HG02938 (cell line): ENCODE measurements around the gene TTLL11.
A peak's percentile ranks its signal among the peaks of the same experiment; 100 is the strongest.

Experiments
- ATAC-seq: cut with Tn5 transposase; IDR thresholded peaks from one replicate; pipeline ENCODE4 v1.9.1; 2021; ENCODE audit warnings: mild to moderate bottlenecking, moderate library complexity; ENCODE audit not compliant: unreplicated experiment

The TTLL11 gene

DNA sequence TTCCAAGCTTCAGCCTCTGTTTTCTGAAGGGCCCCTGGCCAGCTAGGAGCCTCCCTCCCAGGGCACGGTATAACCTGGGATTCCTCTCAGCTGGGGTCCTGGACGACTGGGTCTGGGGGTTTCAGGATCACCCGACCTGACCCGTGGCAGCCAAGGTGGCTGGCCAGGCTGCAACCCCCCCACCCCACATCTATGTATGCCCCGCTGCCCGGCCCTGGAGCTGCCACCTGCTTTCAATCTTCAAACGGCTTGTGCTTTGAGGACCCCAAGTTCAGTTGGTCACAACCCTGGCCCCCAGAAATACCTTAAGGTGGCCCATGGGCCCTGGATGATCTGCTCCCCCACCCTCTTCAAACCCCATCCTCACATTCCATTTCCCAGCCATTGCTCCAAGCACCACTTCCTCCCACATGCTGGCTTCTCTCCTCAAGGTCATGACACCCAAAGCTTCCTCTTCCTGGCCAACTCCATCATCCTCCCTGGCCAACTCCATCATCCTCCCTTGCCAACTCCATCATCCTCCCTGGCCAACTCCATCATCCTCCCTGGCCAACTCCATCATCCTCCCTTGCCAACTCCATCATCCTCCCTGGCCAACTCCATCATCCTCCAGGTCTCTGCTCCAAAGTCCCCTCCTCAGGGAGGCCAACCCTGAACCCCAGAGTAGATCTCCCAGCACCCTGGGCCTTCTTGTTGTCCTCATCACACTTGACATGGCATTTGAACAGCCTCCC is 17.2 kb upstream of the TTLL11 start:
- ATAC-seq = no peak

DNA sequence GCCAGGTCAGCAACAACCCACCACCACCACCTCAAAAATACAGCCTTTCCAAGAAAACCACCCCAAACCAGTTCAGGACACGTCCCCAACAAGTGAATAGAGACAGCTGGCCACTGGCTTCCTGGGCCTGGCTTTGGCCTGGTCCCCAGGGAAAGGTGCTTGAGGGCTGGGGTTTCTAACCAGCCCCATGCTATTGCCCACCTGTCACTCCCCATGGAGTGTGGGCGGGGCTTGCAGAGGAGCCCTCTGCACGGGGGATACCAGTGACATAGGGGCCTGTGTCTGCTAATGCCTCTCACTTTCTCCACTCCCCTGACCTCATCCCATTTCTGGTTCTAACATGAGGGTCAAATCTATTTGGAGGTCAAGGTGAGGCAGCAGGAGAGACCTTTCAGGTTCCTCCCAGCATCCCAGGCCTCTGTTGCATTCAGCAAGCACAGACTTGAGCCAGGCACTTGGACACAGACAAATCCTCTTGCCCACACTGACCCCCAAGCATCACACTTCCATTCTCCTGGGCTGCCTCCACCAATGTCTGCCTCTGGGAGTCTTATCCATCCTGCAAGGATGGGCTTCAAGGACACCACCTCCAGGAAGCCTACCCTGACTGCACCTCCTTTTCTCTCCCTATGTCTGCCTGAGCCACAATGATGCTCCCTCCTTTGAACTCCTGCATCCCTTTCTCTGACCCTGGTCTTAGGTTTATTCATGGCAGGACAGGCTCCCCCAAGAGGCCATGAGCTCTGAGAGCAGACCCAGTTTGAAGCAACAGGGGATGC is 16.1 kb upstream of the TTLL11 start:
- ATAC-seq = no peak

DNA sequence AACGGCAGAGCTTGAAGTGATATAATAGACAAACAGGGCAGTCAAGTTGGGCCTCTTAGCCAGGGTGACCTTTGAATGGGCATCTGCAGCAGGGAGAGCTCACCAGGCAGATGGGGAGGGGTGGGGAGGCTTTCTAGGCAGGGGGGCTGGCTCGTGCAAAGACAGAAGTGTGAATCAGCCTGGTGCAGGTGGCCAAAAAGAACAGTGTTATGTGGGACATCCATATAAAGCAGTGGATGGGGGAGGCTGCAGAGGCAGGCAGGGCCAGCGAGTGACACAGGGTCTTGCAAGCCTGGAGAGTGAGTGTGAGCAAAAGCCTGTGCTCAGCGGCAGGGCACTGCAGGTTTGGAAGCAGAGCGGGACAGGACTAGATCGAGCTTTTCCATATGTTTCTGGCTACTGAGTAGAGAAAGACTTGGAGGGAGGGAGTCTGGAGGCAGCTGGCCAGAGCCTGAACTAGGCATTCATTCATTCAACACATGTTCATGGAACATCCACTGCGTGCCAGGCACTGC is 14.2 kb upstream of the TTLL11 start:
- no peak for ATAC-seq

DNA sequence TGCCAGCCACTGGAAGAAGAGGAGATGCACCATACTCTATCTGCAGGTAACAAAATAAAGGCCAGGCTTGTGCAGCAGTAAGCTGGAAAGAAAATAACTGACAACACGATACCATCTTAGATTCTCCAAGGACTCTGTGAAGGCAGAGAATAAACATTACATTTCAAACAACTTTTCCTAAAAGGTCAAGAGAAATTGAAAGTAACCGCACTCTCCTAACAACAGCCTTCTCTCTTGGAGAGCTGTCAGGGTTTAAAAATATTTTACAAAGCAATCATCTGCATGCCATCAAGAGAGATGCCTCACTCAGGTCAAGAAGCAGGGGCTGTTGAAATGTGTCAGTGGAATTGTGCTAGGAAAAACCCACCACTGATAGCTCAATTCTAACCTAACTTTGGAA is 13.5 kb upstream of the TTLL11 start:
- no peak for ATAC-seq

DNA sequence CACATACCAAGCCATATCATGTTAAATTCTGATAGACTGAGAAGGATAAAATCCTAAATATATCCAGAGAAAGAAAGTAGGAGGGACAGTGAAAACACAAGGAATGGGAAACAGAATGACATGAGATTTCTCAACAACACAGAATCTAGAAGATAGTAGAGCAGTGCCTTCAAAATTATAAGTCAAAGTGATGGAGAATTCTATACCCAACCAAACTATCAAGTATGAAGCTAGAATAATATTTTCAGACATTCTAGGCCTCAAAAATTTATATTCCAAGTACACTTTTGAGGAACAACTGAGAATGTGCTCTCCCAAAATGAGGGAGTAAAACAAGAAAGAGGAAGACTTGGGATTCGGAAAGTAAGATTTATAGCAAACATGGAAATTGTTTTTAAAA is 10.9 kb upstream of the TTLL11 start:
- no peak for ATAC-seq

DNA sequence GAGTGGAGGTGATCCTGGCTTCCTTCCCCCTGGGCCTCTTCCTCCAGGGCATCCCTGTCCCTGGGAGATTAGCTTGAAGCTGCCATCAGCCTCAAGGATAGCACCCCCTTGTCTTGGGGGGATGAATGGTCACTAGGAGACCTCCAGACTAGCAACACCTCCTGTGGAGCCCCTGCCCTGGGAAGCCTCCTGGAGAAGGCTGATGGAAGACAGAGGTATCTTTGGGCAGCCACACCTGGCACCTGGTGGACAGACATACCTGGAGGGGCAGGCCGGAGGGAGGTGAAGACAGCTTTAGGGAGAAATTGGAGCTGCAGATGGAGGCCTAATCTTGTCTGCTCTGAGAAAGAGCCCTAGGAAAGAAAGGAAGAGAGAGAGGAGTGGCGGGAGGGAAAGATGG is 9.0 kb upstream of the TTLL11 start:
- ATAC-seq = no peak

DNA sequence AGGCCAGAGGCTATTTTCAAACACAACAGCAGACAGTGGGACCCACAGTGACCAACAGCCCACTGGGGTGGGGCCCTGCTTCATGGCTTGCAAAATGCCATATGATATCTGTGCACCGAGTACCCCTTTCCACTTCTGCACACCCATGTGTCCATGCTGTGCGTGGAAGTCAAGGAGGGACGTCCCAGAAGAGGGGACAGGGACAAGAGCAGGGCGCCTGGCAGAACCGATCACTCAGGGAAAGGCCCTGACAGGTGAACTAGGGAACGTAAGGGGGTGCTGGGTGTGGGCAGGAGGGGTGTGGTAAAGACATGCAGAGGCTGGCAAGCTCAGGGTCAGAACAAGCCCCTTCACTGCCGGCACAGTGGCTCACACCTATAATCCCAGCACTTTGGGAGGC is 7.6 kb upstream of the TTLL11 start:
- no peak for ATAC-seq

DNA sequence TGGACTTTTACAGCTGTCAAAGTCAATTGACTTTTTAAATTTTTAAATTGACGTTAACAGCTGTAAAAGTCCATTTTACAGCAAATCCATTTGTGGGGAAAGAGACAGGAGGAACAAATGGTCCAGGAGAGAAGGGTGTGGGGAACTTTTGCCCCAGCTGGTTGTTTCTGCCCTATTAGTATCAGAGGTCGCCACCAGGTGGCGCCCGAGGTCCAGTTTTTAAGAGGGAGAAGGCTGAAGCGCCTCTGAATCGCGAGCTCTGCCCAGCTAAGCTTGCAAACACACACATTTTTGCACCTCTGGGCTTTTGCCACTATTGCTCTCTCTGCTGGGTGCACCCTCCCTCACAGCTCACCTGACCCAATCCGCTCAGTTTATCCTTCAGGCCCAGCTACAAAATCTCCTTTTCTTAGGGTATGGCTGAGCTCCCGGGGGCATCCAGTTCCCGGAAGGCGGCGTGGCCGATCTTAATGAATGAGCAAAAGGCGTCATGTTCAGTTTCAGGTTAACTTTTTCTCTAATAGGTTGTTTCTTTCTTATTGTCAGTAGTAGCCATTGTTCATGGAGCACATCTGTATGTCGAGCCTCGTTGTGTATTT is 6.3 kb upstream of the TTLL11 start:
- ATAC-seq = peak; percentile 82

DNA sequence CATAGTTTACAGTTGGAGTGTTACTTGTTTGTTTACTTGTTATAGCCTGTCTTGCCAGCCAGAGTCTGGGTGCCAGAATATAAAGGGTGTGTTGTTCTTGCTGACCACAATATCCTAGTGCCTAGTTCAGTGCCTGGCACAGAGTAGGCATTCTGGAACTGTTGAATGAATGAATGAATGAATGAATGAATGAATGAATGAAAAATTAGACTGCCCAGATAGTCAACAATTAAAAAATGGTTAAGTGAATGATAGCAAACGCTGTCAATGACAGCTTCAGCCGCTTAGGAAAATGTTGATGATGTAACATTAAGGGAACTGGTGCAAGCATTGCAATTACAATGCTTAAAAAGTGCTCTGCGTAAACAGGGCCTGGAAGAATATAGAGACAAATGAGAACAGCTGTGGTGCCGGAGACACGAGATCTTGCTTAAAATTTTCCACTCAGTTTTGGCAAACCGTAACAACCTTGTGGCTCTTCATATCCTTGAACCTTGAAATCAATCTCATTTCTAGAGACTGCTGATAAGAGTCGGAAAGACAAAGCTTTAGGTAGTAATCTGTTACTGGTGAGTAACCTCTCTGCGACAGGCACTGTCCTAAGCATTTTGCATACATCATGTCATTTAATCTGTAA is 4.7 kb upstream of the TTLL11 start:
- no peak for ATAC-seq

DNA sequence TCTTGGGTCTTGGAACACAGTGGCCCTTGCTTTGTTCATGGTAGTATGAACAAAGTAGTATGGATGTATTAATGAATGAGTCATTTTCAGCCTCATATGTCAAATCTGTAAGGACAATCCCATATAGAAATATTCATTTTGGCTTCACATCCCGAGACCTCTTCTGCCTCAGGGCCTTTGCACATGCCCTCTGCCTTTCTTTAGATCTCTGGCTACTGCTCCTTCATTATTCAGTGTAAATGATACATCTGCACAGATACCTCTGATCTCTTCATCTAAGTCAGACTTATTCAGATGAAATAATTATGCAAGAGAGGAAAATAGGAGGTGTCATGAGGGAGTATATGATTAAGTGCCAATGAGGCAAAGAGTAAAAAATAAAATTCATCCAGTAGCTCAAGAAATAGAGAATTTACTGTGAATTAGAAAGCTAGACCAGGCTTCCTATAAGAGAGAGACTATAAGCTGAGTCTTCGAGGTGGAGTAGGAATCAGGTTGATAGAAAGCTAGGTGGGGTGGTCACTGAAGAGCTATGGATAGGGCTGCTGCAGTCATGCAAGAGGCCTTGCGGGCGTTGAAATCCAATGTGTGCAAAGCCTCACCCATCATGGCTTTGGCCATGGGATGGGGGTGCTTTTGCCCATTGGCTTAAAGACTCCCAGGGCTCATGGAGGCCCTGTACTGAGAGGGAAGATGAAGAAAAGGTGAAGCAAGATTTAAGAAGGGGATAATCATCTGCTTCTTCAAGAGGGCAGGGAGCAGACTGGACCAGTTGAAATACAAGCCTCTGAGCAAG is 3.7 kb upstream of the TTLL11 start:
- ATAC-seq = no peak

DNA sequence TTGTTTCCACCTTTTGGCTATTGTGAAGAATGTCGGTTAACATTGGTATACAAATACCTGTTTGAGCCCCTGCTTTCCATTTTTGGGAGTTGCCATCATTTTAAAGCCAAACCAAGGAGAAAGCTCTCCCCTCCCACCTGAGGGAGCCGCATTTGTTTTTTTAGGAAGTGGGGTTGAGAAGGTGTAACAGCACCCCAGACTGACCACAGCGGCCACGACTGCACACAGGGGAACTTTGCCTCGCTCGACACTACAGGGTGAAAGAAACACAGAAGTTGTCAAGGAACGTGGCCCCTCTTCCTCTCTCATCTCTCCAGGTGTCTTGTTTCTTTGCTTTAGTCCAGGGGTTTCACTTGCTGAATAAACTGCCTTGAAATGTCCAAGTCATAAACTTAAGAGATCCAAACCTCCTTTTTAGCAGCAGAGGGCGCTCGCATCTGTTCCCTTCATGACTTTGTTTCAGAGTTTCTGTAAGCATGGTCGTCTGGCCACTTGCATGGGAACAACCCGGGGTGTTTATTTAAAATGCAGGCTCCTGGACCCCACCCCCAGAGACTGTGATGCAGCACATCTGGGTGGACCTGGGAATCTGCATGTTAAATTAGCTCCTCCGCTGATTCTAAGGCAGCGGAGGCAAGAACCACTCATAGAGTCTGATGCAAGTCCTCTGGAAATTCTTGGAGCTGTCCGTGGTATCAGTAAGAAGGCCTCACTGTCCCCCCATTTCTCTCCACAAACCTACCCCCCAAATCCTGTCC is 2.1 kb upstream of the TTLL11 start:
- no peak for ATAC-seq

DNA sequence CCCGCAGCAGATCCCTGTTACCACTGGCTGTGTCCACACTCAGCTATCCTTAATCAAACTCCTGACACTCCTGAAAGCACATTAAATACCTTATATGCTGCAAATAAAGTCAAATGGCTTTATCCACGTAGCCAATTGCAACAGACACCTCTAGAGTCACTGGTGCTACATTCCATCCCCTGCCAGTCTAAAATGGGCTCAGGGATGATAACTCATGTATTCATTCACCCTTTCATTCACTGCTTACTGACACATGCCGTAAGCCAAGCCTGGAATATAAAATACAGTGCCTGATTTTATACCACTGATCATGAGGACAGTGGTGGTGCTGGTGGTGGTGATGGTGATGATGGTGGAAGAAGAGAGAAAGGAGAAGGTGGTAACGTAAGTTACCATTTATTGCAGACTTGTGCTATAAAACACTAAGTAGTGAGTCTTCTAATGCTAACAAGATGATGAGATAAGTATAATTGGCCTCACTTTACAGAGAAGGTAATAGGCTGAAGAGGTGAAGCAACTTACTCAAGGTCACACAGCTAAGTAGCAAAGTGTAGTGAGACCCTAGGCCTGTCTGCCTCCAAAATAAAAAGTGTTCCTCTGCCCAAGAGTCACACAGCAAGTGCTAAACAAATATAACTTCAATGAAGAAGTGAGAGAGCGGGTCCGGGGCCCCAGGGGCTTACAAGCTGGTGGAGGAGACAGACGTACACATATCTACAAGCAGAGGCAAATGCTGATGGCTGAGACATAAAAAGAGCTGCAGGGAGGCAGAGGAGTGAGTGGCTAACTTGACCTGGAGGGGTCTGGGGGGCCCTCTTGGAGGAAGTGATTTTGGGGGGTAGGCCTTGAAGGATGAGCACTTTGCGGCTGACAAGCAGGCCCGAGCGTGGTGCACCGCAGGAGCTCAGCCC is 1.2 kb downstream of the TTLL11 start:
- no peak for ATAC-seq

DNA sequence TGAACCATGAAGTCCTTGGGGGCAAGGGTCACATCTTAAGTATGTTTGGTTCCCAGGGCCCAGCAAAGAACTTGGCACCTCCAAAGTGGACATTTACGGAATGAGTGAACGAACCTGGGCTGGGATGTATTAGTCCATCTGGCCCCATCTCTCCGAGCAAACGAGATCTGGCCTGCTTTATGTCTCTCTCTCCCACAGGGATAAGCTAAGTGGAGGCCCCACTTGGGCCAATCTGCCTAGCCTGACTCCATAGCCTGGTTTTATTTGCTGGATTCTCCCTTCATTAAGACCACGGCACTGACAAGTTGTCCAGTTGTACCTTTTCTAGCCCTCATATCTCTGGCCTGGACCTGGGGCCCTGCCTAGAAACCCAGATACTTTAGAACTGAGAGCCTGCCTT is 2.1 kb downstream of the TTLL11 start:
- no peak for ATAC-seq

DNA sequence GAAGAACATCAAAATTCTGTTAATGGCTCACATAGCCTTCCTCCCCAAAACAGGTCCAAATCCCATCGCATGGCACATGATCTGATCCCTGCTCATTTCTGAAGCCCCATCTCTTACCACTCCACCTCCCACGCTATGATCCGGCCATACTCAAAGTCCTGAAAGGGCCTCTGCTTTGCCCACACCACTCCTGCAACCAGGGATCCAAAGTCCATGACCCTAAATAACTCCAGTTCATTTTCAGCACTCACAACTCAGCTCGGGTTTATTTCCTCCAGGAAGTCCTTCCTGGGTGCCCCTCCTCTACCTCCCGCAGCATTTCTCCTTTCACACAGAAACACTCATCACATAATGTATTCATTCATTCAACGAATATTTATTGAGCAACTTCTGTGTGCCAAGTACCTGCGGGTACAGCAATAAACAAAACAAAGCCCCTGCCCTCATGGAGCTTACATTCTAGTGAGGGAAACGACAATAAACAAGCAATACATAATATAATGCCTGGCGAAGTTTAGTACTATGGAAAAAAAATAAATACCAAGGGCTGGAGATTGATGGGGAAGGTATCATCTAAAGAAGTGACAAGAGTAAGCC is 2.7 kb downstream of the TTLL11 start:
- no peak for ATAC-seq

DNA sequence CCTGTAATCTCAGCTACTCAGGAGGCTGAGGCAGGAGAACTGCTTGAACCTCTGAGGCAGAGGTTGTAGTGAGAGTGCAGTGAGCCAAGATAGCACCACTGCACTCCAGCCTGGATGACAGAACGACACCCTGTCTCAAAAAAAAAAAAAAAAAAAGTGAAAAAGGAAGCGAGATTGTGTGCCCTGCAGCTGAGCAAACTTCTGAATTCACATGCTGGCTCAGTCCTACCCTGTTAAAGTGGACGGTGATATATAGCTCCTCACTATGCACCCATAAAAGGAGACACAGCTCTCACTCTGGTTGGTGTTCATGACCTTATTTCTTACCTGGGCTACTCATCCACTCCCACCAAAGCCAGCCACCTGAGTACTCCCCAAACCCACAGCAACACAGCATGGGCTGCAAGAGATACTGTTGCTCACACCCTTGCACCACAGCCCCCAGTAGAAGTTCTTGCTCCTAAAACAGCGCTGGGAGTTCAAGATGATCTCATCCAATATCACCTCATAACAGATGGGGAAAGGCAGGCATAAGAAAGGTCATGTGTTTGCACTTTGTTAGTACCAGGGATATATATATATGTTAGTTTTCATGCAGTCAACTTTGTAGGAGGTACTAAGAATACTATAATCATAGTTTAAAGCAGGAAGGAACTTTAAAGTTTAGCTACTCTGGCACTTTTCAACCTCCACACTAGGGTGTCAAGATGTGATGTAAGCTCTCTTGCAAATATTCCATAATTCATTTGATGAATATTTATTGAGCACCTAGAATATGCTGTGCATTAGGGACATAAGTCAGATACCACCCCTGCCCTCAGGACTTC is 4.0 kb downstream of the TTLL11 start:
- no peak for ATAC-seq

DNA sequence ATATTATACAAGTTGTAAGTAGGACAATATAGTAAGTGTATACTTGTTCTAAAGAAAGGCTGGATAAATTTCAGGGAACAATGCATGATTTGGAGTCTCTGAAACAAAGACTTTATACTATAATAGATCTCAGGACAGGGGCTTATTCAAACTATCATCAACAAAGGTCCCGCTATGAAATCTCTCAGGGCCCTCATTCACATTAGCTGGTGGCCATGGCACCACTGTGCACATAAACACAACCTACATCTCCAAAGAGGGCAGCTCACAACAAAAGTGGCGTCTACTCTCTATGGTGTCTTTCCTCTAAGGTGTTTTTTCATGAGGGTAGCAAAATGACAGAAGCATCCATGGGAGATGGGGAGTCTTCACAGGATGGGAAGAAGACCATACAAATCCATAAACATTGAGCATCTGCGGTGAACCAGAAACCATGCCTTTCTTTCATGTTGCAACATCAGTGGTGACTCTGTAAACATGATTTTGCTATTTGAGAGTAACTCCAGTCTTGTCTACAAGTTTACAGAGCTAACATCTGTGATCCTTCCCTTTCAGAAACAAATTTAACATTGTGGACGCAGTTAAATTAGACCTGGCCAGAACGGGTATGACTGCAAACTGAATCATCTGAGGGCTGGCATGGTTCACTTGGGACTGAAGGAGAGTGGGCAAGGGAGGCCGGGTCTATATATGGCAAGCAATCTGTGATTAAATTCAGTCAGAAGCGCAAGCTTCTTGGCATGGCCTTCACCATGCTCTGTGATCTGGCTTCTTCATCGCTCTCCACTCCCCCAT is 5.5 kb downstream of the TTLL11 start:
- ATAC-seq = no peak

DNA sequence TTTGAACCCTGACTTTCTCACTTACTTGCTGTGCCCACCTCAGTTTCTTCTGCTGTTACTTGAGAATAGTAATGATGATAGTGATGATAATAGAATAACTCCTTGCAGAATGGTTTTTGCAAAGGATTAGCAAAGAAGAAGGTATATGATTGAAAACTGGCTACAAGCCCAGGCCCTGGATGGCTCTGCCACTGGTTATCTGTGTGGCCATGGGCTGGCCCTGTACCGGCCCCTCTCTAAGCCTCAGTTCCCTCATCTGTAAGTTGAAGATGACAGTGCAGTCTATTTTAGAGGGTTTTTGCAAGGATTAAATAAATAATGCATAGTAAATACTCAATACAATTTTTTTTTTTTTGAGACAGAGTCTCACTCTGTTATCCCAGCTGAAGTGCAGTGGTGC is 6.2 kb downstream of the TTLL11 start:
- no peak for ATAC-seq
